Measurements from ENCODE around the gene AP3B1. TPM values are rescaled to one million over a fixed set of nuclear protein-coding genes. Genes with fewer than 3 reads are reported as not detected.
"Not testable (repeated sequence)": the region's sequence is repeated elsewhere in the genome, so short reads cannot be mapped to it uniquely, and the experiment has no call there.

The AP3B1 gene
- total RNA-seq, 1 donor from 2014 or later: 46.6 TPM

GRCh38 chr5:78190402-78190801 is 104.1 kb downstream of the AP3B1 start:
- H3K36me3 Mint-ChIP-seq (ENCODE audit: low read depth): peaks cover 19% of the 10 kb centered on the region
- no peak overlapping the region for H3K4me3 Mint-ChIP-seq
- DNase-seq (ENCODE audit: low read depth, low spot score): no peak
- H3K9me3 Mint-ChIP-seq: peaks cover 12% of the 10 kb centered on the region
- H3K27ac Mint-ChIP-seq (ENCODE audit: unreplicated experiment): no peak overlapping the region
- H3K27me3 Mint-ChIP-seq (ENCODE audit: low read depth): no peaks in the 10 kb centered on the region
- TF ChIP-seq CTCF (conservative IDR thresholded peaks at IDR 0.05): no peak
- H3K4me1 Mint-ChIP-seq: no peaks in the 10 kb centered on the region

GRCh38 chr5:78188681-78189080 is 105.8 kb downstream of the AP3B1 start:
- H3K9me3 Mint-ChIP-seq: peaks cover 12% of the 10 kb centered on the region
- H3K4me3 Mint-ChIP-seq; DNase-seq (ENCODE audit: low read depth, low spot score); H3K27me3 Mint-ChIP-seq (ENCODE audit: low read depth); H3K4me1 Mint-ChIP-seq; H3K27ac Mint-ChIP-seq (ENCODE audit: unreplicated experiment): not testable (repeated sequence)
- H3K36me3 Mint-ChIP-seq (ENCODE audit: low read depth): peaks cover 17% of the 10 kb centered on the region

GRCh38 chr5:78187172-78187571 is 107.3 kb downstream of the AP3B1 start:
- DNase-seq (ENCODE audit: low read depth, low spot score): no peak
- Mint-ChIP-seq H3K27me3 (ENCODE audit: low read depth) (no peaks in the 10 kb centered on the region), H3K4me3 (no peak overlapping the region), H3K9me3 (peaks cover 12% of the 10 kb centered on the region), H3K4me1 (no peaks in the 10 kb centered on the region), H3K27ac (ENCODE audit: unreplicated experiment) (no peak overlapping the region), H3K36me3 (ENCODE audit: low read depth) (peaks cover 19% of the 10 kb centered on the region)
- no peak for TF ChIP-seq CTCF (conservative IDR thresholded peaks at IDR 0.05)

GRCh38 chr5:78182838-78183237 is 111.7 kb downstream of the AP3B1 start:
- no peak overlapping the region for H3K27ac Mint-ChIP-seq (ENCODE audit: unreplicated experiment)
- peaks cover 5% of the 10 kb centered on the region for H3K9me3 Mint-ChIP-seq
- no peaks in the 10 kb centered on the region for H3K27me3 Mint-ChIP-seq (ENCODE audit: low read depth)
- no peak for DNase-seq (ENCODE audit: low read depth, low spot score)
- no peak for TF ChIP-seq CTCF (conservative IDR thresholded peaks at IDR 0.05)
- no peak overlapping the region for H3K4me3 Mint-ChIP-seq
- peaks cover 13% of the 10 kb centered on the region for H3K36me3 Mint-ChIP-seq (ENCODE audit: low read depth)
- peaks cover 3% of the 10 kb centered on the region for H3K4me1 Mint-ChIP-seq

- no peak for DNase-seq (ENCODE audit: low read depth, low spot score)
- Mint-ChIP-seq H3K27ac (ENCODE audit: unreplicated experiment) (no peak overlapping the region), H3K4me1 (peaks cover 3% of the 10 kb centered on the region), H3K27me3 (ENCODE audit: low read depth) (no peaks in the 10 kb centered on the region), H3K4me3 (no peak overlapping the region), H3K36me3 (ENCODE audit: low read depth) (peaks cover 30% of the 10 kb centered on the region), H3K9me3 (peaks cover 11% of the 10 kb centered on the region)
- no peak for TF ChIP-seq CTCF (conservative IDR thresholded peaks at IDR 0.05)
Measured at GRCh38 chr5:78178356-78178755, 116.1 kb downstream of the AP3B1 start.

- not testable (repeated sequence) for H3K27ac Mint-ChIP-seq (ENCODE audit: unreplicated experiment); H3K4me1 Mint-ChIP-seq; DNase-seq (ENCODE audit: low read depth, low spot score); H3K4me3 Mint-ChIP-seq; H3K27me3 Mint-ChIP-seq (ENCODE audit: low read depth)
- H3K36me3 Mint-ChIP-seq (ENCODE audit: low read depth): peaks cover 77% of the 10 kb centered on the region
- H3K9me3 Mint-ChIP-seq: peaks cover 43% of the 10 kb centered on the region
Measured at GRCh38 chr5:78170335-78170734, 124.2 kb downstream of the AP3B1 start.

Measured in neural crest cell (in vitro differentiated cells).